Left ventricle myocardium inferior (tissue), 1 donor: ENCODE results near the gene HOXD11. TPM values are rescaled to one million over a fixed set of nuclear protein-coding genes. Genes with fewer than 3 reads are reported as not detected.

Source experiments
- DNase-seq: peaks from one replicate; pipeline ENCODE4 v3.0.0-alpha.2; 2020
- H3K27ac ChIP-seq: fragments of 200-600 bp; replicated peaks from 2 replicates; pipeline ENCODE4 v1.8.0; 2021
- H3K27me3 ChIP-seq: fragments of 200-600 bp; 2 replicates; pipeline ENCODE4 v1.8.0; 2021; ENCODE audit warnings: low read depth
- H3K36me3 ChIP-seq: fragments of 200-600 bp; 2 replicates; pipeline ENCODE4 v1.8.0; 2021
- H3K4me1 ChIP-seq: fragments of 200-600 bp; 2 replicates; pipeline ENCODE4 v1.8.0; 2021
- H3K4me3 ChIP-seq: fragments of 200-600 bp; 2 replicates; pipeline ENCODE4 v1.8.0; 2021; ENCODE audit warnings: mild to moderate bottlenecking, moderate library complexity
- H3K9me3 ChIP-seq: fragments of 200-600 bp; replicated peaks from 2 replicates; pipeline ENCODE4 v1.8.0; 2021
- intact Hi-C: fragments of 100-400 bp; cut with micrococcal nuclease; formaldehyde crosslinking; loops from one replicate; pipeline ENCODE4 v1.11.0; 2022
- total RNA-seq: library from RNA; stranded (reverse); fragmentation: NEBNext Ultra II Directional; extraction: Animal tissue kit (Norgen Biotek cat#: 25700); gene quantifications from one replicate; pipeline ENCODE4 v1.2.1, GENCODE V29; 2021
- TF ChIP-seq, protein P1 (sequence below): fragments of 200-600 bp; IDR thresholded peaks from 2 replicates; pipeline ENCODE4 v1.8.0; 2021; ENCODE audit warnings: antibody characterized with exemption, mild to moderate bottlenecking, borderline replicate concordance
- donor health status: DM: no; HTN: yes; CAD: no; lungs with severe emphysema.

The HOXD11 gene
- total RNA-seq, 1 donor from 2014 or later: not detected

DNA sequence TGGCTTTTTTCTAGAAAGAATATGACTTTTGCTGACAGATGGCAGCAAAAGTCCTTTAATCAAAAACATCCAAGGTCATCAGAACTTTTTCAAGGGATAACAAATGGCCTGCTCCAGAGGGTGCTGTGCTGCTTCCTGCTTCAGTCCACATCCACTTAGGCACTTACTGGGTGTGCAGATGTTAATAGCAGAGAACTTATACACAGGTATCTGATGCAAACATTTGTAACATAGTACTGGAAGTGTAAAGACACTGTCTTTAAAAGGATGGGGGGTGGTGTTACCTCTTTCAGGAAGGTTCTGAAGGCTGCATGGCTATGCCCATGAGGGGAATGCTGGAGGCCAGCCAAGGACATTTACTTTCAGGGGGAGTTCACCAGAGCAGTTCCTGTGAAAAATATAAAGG lies 28.0 kb downstream of the HOXD11 start:
- peaks cover 25% of the 10 kb centered on the region for H3K4me1 ChIP-seq
- DNase-seq: no peak
- H3K36me3 ChIP-seq: no peaks in the 10 kb centered on the region
- no peak overlapping the region for H3K4me3 ChIP-seq
- TF ChIP-seq, protein P1, sequence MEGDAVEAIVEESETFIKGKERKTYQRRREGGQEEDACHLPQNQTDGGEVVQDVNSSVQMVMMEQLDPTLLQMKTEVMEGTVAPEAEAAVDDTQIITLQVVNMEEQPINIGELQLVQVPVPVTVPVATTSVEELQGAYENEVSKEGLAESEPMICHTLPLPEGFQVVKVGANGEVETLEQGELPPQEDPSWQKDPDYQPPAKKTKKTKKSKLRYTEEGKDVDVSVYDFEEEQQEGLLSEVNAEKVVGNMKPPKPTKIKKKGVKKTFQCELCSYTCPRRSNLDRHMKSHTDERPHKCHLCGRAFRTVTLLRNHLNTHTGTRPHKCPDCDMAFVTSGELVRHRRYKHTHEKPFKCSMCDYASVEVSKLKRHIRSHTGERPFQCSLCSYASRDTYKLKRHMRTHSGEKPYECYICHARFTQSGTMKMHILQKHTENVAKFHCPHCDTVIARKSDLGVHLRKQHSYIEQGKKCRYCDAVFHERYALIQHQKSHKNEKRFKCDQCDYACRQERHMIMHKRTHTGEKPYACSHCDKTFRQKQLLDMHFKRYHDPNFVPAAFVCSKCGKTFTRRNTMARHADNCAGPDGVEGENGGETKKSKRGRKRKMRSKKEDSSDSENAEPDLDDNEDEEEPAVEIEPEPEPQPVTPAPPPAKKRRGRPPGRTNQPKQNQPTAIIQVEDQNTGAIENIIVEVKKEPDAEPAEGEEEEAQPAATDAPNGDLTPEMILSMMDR: no peak
- peak overlapping the region; percentile 1 for H3K27ac ChIP-seq
- intact Hi-C loops: loop anchor here (5.0 to 10.0 kb wide), 3 partner anchors 417 to 680 kb away; no protein-coding TSS in a partner anchor
- no peaks in the 10 kb centered on the region for H3K9me3 ChIP-seq
- H3K27me3 ChIP-seq: peaks cover 100% of the 10 kb centered on the region

DNA sequence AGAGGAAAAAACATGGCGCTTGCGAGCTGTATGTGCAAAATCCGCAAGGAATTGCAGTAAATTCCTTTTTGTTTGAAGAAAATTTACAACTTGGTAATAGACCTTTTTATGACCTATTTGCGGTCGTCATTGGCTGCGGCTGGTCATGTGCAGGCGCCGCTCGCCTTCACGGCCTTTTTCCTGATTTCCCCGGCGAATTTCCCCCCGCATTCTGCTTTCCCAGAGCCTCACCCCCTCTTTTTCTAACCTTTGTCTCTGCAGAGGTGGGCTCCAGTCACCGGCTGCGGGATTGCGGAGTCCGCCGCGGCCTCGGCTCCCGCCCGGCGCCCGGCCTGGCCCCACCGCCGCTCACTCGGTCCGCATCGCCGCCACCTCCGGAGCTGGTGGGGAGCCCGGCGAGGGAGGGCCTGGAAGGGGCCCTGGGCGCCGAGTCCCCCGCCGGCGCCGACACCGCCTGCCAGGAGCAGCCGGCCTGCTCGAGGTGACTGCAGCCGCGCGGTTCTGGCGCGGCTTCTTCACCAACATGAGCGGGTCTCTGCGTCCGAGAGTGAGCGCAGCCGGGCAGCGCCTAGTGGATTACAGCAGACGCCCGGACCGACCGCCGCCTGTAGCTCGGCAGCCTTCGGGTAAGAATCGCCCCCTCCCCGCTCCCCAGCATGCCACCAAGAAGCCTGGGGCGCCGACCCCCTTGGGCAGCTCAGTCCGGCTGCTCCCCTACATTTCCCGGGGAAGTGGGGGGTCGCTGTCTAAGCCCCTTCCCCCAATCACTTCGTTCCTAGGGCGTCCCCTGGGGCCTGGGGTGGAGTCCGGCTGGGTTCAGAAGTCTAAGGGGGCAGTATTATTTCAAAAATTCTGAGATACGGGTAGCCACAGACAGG lies 29.5 kb downstream of the HOXD11 start:
- intact Hi-C loops: loop anchor here (5.0 to 10.0 kb wide), 3 partner anchors 416 to 678 kb away; no protein-coding TSS in a partner anchor
- Histone ChIP-seq H3K4me1 (peaks cover 27% of the 10 kb centered on the region), H3K27ac (peak overlapping the region; percentile 71), H3K36me3 (no peaks in the 10 kb centered on the region), H3K27me3 (peaks cover 100% of the 10 kb centered on the region), H3K9me3 (no peaks in the 10 kb centered on the region), H3K4me3 (peak overlapping the region; percentile 64)
- DNase-seq: no peak
- TF ChIP-seq, protein P1: no peak

DNA sequence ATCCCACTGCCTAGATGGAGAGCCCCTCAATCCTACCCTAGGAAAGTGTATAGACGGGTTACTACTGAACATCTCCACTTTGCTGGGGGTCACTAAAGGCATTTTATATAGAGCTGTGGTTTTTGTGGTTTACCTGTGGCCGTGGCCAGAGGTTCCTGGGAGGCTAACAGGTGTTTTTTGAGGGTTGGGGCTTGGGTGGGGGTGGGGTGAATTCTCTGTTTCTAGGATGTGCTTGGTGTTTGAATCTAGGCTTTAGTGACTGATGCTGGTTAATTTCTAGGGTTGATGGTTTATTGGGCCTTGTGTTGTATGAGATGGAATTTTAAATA lies 30.1 kb downstream of the HOXD11 start:
- intact Hi-C loops: loop anchor here (5.0 to 10.0 kb wide), 3 partner anchors 415 to 678 kb away; no protein-coding TSS in a partner anchor
- H3K27ac ChIP-seq: peak overlapping the region; percentile 71
- TF ChIP-seq, protein P1: no peak
- no peaks in the 10 kb centered on the region for H3K9me3 ChIP-seq
- H3K36me3 ChIP-seq: no peaks in the 10 kb centered on the region
- peaks cover 100% of the 10 kb centered on the region for H3K27me3 ChIP-seq
- DNase-seq: no peak
- peak overlapping the region; percentile 64 for H3K4me3 ChIP-seq
- H3K4me1 ChIP-seq: peaks cover 27% of the 10 kb centered on the region

DNA sequence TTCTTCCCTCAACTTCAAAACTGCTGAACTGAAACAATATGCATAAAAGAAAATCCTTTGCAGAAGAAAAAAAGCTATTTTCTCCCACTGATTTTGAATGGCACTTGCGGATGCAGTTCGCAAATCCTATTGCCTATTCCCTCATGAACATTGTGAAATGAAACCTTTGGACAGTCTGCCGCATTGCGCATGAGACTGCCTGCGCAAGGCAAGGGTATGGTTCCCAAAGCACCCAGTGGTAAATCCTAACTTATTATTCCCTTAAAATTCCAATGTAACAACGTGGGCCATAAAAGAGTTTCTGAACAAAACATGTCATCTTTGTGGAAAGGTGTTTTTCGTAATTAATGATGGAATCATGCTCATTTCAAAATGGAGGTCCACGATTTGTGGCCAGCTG lies 30.8 kb downstream of the HOXD11 start:
- H3K27me3 ChIP-seq: peaks cover 100% of the 10 kb centered on the region
- intact Hi-C loops: loop anchor here (5.0 to 10.0 kb wide), 3 partner anchors 414 to 677 kb away; no protein-coding TSS in a partner anchor
- H3K4me3 ChIP-seq: peak overlapping the region; percentile 64

DNA sequence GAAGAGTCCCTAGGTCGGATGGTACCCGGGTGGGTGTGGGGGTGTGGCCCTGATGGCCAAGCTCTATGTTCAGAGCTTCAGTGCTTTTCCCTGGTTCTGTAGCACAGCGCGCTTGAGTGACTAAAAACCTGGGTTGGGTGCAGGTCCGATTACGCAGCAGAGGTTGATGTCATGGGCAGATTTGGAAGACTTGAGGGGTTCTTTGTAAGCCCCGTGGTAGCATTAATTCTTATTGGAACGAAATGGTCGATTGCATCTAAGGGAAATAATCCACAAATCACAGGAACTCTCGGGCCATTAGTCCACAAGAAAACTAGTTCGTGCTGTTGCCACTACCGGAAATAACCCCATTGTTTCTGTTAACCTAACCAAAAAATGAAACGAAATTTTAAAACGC lies 31.4 kb downstream of the HOXD11 start:
- H3K36me3 ChIP-seq: no peaks in the 10 kb centered on the region
- TF ChIP-seq, protein P1: no peak
- intact Hi-C loops: loop anchor here (5.0 to 10.0 kb wide), 3 partner anchors 414 to 676 kb away; no protein-coding TSS in a partner anchor
- H3K4me1 ChIP-seq: peaks cover 27% of the 10 kb centered on the region
- DNase-seq: no peak
- H3K9me3 ChIP-seq: no peaks in the 10 kb centered on the region
- no peak overlapping the region for H3K4me3 ChIP-seq
- peaks cover 100% of the 10 kb centered on the region for H3K27me3 ChIP-seq
- H3K27ac ChIP-seq: peak overlapping the region; percentile 45

More for the DNA sequence above, 30.8 kb downstream of the HOXD11 start:
- no peak for DNase-seq
- H3K36me3 ChIP-seq: no peaks in the 10 kb centered on the region
- H3K27ac ChIP-seq: no peak overlapping the region
- H3K4me1 ChIP-seq: peaks cover 27% of the 10 kb centered on the region
- TF ChIP-seq, protein P1: no peak
- H3K9me3 ChIP-seq: no peaks in the 10 kb centered on the region
